ENCODE measurements around the gene KIFC3.
"Not testable (repeated sequence)": the region's sequence is repeated elsewhere in the genome, so short reads cannot be mapped to it uniquely, and the experiment has no call there.

Gene KIFC3

GRCh38 chr16:57843400-57843799, 41.1 kb upstream of the KIFC3 start:
- 100% methylated on average over 1 of the region's 1 CpG for WGBS (ENCODE audit: insufficient coverage)

GRCh38 chr16:57842601-57843000, 40.3 kb upstream of the KIFC3 start:
- ChIA-PET CTCF (no interaction called here), POLR2A (no interaction called here)
- WGBS (ENCODE audit: insufficient coverage) = 100% methylated on average over 2 of the region's 5 CpGs
- Histone ChIP-seq H3K4me1 (ENCODE audit: control extremely low read depth in 1 of 4, control insufficient read depth in 4 of 4, insufficient read depth in 4 of 4, low read length in 3 of 4) (peaks cover 0 to 5% (median 0%) of the 10 kb centered on the region in 4 experiments), H3K36me3 (ENCODE audit: control insufficient read depth in 4 of 4, insufficient read depth in 4 of 4, low read length in 3 of 4) (no peaks in the 10 kb centered on the region), H3K27ac (ENCODE audit: insufficient read depth in 1 of 2, low read depth in 1 of 2, low read length in 2 of 2, poor library complexity in 1 of 2, severe bottlenecking in 2 of 2) (no peak overlapping the region), H3K27me3 (replicated peaks in 2 of 5; ENCODE audit: control insufficient read depth in 4 of 5, insufficient read depth in 5 of 5, low read length in 4 of 5) (peaks cover 0 to 3% (median 0%) of the 10 kb centered on the region in 5 experiments), H3K9me3 (ENCODE audit: control extremely low read depth in 1 of 5, control insufficient read depth in 4 of 5, insufficient read depth in 2 of 5, low read depth in 1 of 5, low read length in 4 of 5) (no peaks in the 10 kb centered on the region), H3K4me3 (ENCODE audit: control insufficient read depth in 1 of 7, extremely low read depth in 1 of 7, insufficient read depth in 4 of 7, low read depth in 2 of 7, low read length in 6 of 7) (no peak overlapping the region)
- no peak for DNase-seq

More at GRCh38 chr16:57843400-57843799, 41.1 kb upstream of the KIFC3 start:
- CTCF ChIA-PET = interaction anchor here (1.0 kb wide), 1 partner anchor 11 kb away, joined by 3 read pairs; no protein-coding TSS in a partner anchor
- no peaks in the 10 kb centered on the region for H3K9me3 ChIP-seq (ENCODE audit: control extremely low read depth in 1 of 5, control insufficient read depth in 4 of 5, insufficient read depth in 2 of 5, low read depth in 1 of 5, low read length in 4 of 5)
- H3K36me3 ChIP-seq (ENCODE audit: control insufficient read depth in 4 of 4, insufficient read depth in 4 of 4, low read length in 3 of 4) = no peaks in the 10 kb centered on the region
- POLR2A ChIA-PET = no interaction called here
- no peak overlapping the region for H3K4me3 ChIP-seq (ENCODE audit: control insufficient read depth in 1 of 7, extremely low read depth in 1 of 7, insufficient read depth in 4 of 7, low read depth in 2 of 7, low read length in 6 of 7)
- H3K4me1 ChIP-seq (ENCODE audit: control extremely low read depth in 1 of 4, control insufficient read depth in 4 of 4, insufficient read depth in 4 of 4, low read length in 3 of 4) = peaks cover 0 to 5% (median 0%) of the 10 kb centered on the region in 4 experiments
- H3K27ac ChIP-seq (ENCODE audit: insufficient read depth in 1 of 2, low read depth in 1 of 2, low read length in 2 of 2, poor library complexity in 1 of 2, severe bottlenecking in 2 of 2) = no peak overlapping the region
- H3K27me3 ChIP-seq (replicated peaks in 2 of 5; ENCODE audit: control insufficient read depth in 4 of 5, insufficient read depth in 5 of 5, low read length in 4 of 5) = peaks cover 0 to 2% (median 0%) of the 10 kb centered on the region in 5 experiments
- DNase-seq = no peak

- Histone ChIP-seq H3K4me1 (ENCODE audit: control extremely low read depth in 1 of 4, control insufficient read depth in 4 of 4, insufficient read depth in 4 of 4, low read length in 3 of 4) (peaks cover 0 to under 1% (median 0%) of the 10 kb centered on the region in 4 experiments), H3K27ac (ENCODE audit: insufficient read depth in 1 of 2, low read depth in 1 of 2, low read length in 2 of 2, poor library complexity in 1 of 2, severe bottlenecking in 2 of 2) (no peak overlapping the region), H3K4me3 (ENCODE audit: control insufficient read depth in 1 of 7, extremely low read depth in 1 of 7, insufficient read depth in 4 of 7, low read depth in 2 of 7, low read length in 6 of 7) (no peak overlapping the region), H3K36me3 (ENCODE audit: control insufficient read depth in 4 of 4, insufficient read depth in 4 of 4, low read length in 3 of 4) (no peaks in the 10 kb centered on the region), H3K27me3 (replicated peaks in 2 of 5; ENCODE audit: control insufficient read depth in 4 of 5, insufficient read depth in 5 of 5, low read length in 4 of 5) (peaks cover 0 to 5% (median 0%) of the 10 kb centered on the region in 5 experiments), H3K9me3 (ENCODE audit: control extremely low read depth in 1 of 5, control insufficient read depth in 4 of 5, insufficient read depth in 2 of 5, low read depth in 1 of 5, low read length in 4 of 5) (no peaks in the 10 kb centered on the region)
- 98% methylated on average over 7 of the region's 8 CpGs for WGBS (ENCODE audit: insufficient coverage)
- CTCF ChIA-PET = interaction anchor here (0.9 to 1.4 kb wide), 3 partner anchors 18 to 83 kb away, joined by 3 to 5 read pairs (median 4); no protein-coding TSS in a partner anchor
- DNase-seq = no peak
- POLR2A ChIA-PET = no interaction called here
These were observed 38.5 kb upstream of the KIFC3 start for GRCh38 chr16:57840833-57841232.

GRCh38 chr16:57838161-57838560, 35.9 kb upstream of the KIFC3 start:
- 92% methylated on average over 13 of the region's 13 CpGs for WGBS (ENCODE audit: insufficient coverage)

GRCh38 chr16:57837305-57838125, 35.2 kb upstream of the KIFC3 start:
- Histone ChIP-seq H3K27ac (ENCODE audit: insufficient read depth in 1 of 2, low read depth in 1 of 2, low read length in 2 of 2, poor library complexity in 1 of 2, severe bottlenecking in 2 of 2) (no peak overlapping the region), H3K27me3 (replicated peaks in 2 of 5; ENCODE audit: control insufficient read depth in 4 of 5, insufficient read depth in 5 of 5, low read length in 4 of 5) (peaks cover 0 to 3% (median 0%) of the 10 kb centered on the region in 5 experiments), H3K4me1 (ENCODE audit: control extremely low read depth in 1 of 4, control insufficient read depth in 4 of 4, insufficient read depth in 4 of 4, low read length in 3 of 4) (no peaks in the 10 kb centered on the region), H3K9me3 (ENCODE audit: control extremely low read depth in 1 of 5, control insufficient read depth in 4 of 5, insufficient read depth in 2 of 5, low read depth in 1 of 5, low read length in 4 of 5) (no peaks in the 10 kb centered on the region), H3K4me3 (ENCODE audit: control insufficient read depth in 1 of 7, extremely low read depth in 1 of 7, insufficient read depth in 4 of 7, low read depth in 2 of 7, low read length in 6 of 7) (no peak overlapping the region), H3K36me3 (ENCODE audit: control insufficient read depth in 4 of 4, insufficient read depth in 4 of 4, low read length in 3 of 4) (no peaks in the 10 kb centered on the region)
- POLR2A ChIA-PET = no interaction called here
- CTCF ChIA-PET = interaction anchor here (1.2 kb wide), 2 partner anchors 21 to 31 kb away, joined by 3 to 4 read pairs; no protein-coding TSS in a partner anchor
- 91% methylated on average over 9 of the region's 10 CpGs for WGBS (ENCODE audit: insufficient coverage)
- DNase-seq = no peak

More at GRCh38 chr16:57838161-57838560, 35.9 kb upstream of the KIFC3 start:
- Histone ChIP-seq H3K4me3 (ENCODE audit: control insufficient read depth in 1 of 7, extremely low read depth in 1 of 7, insufficient read depth in 4 of 7, low read depth in 2 of 7, low read length in 6 of 7) (no peak overlapping the region), H3K9me3 (ENCODE audit: control extremely low read depth in 1 of 5, control insufficient read depth in 4 of 5, insufficient read depth in 2 of 5, low read depth in 1 of 5, low read length in 4 of 5) (no peaks in the 10 kb centered on the region), H3K4me1 (ENCODE audit: control extremely low read depth in 1 of 4, control insufficient read depth in 4 of 4, insufficient read depth in 4 of 4, low read length in 3 of 4) (no peaks in the 10 kb centered on the region), H3K27me3 (replicated peaks in 2 of 5; ENCODE audit: control insufficient read depth in 4 of 5, insufficient read depth in 5 of 5, low read length in 4 of 5) (peaks cover 0 to 3% (median 0%) of the 10 kb centered on the region in 5 experiments), H3K27ac (ENCODE audit: insufficient read depth in 1 of 2, low read depth in 1 of 2, low read length in 2 of 2, poor library complexity in 1 of 2, severe bottlenecking in 2 of 2) (no peak overlapping the region), H3K36me3 (ENCODE audit: control insufficient read depth in 4 of 4, insufficient read depth in 4 of 4, low read length in 3 of 4) (no peaks in the 10 kb centered on the region)
- no peak for DNase-seq
- ChIA-PET CTCF (interaction anchor here (1.0 to 1.2 kb wide), 3 partner anchors 13 to 31 kb away, joined by 3 to 4 read pairs (median 3); no protein-coding TSS in a partner anchor), POLR2A (no interaction called here)

- 97% methylated on average over 4 of the region's 4 CpGs for WGBS (ENCODE audit: insufficient coverage)
- CTCF ChIA-PET = interaction anchor here (1.0 to 1.3 kb wide), 2 partner anchors 16 to 43 kb away, joined by 3 read pairs; no protein-coding TSS in a partner anchor
These were observed 33.1 kb upstream of the KIFC3 start for GRCh38 chr16:57835439-57835838.

GRCh38 chr16:57834936-57835335, 32.6 kb upstream of the KIFC3 start:
- H3K4me1 ChIP-seq (ENCODE audit: control extremely low read depth in 1 of 4, control insufficient read depth in 4 of 4, insufficient read depth in 4 of 4, low read length in 3 of 4) = no peaks in the 10 kb centered on the region
- CTCF ChIA-PET = interaction anchor here (1.3 kb wide), 1 partner anchor 43 kb away, joined by 3 read pairs; no protein-coding TSS in a partner anchor
- peaks cover 0 to 3% (median 0%) of the 10 kb centered on the region in 5 experiments for H3K27me3 ChIP-seq (replicated peaks in 2 of 5; ENCODE audit: control insufficient read depth in 4 of 5, insufficient read depth in 5 of 5, low read length in 4 of 5)
- no peaks in the 10 kb centered on the region for H3K36me3 ChIP-seq (ENCODE audit: control insufficient read depth in 4 of 4, insufficient read depth in 4 of 4, low read length in 3 of 4)
- no peak for DNase-seq
- POLR2A ChIA-PET = no interaction called here
- H3K4me3 ChIP-seq (ENCODE audit: control insufficient read depth in 1 of 7, extremely low read depth in 1 of 7, insufficient read depth in 4 of 7, low read depth in 2 of 7, low read length in 6 of 7) = no peak overlapping the region
- no peaks in the 10 kb centered on the region for H3K9me3 ChIP-seq (ENCODE audit: control extremely low read depth in 1 of 5, control insufficient read depth in 4 of 5, insufficient read depth in 2 of 5, low read depth in 1 of 5, low read length in 4 of 5)
- WGBS (ENCODE audit: insufficient coverage) = no CpG with 5 or more reads among the region's 5 CpGs
- H3K27ac ChIP-seq (ENCODE audit: insufficient read depth in 1 of 2, low read depth in 1 of 2, low read length in 2 of 2, poor library complexity in 1 of 2, severe bottlenecking in 2 of 2) = no peak overlapping the region

More at GRCh38 chr16:57835439-57835838, 33.1 kb upstream of the KIFC3 start:
- DNase-seq; H3K9me3 ChIP-seq (ENCODE audit: control extremely low read depth in 1 of 5, control insufficient read depth in 4 of 5, insufficient read depth in 2 of 5, low read depth in 1 of 5, low read length in 4 of 5); H3K36me3 ChIP-seq (ENCODE audit: control insufficient read depth in 4 of 4, insufficient read depth in 4 of 4, low read length in 3 of 4); POLR2A ChIA-PET; H3K27me3 ChIP-seq (replicated peaks in 2 of 5; ENCODE audit: control insufficient read depth in 4 of 5, insufficient read depth in 5 of 5, low read length in 4 of 5); H3K4me1 ChIP-seq (ENCODE audit: control extremely low read depth in 1 of 4, control insufficient read depth in 4 of 4, insufficient read depth in 4 of 4, low read length in 3 of 4); H3K4me3 ChIP-seq (ENCODE audit: control insufficient read depth in 1 of 7, extremely low read depth in 1 of 7, insufficient read depth in 4 of 7, low read depth in 2 of 7, low read length in 6 of 7); H3K27ac ChIP-seq (ENCODE audit: insufficient read depth in 1 of 2, low read depth in 1 of 2, low read length in 2 of 2, poor library complexity in 1 of 2, severe bottlenecking in 2 of 2): not testable (repeated sequence)
